Measurements from ENCODE around the gene TMEM221.

GRCh38 chr19:17486545-17487240 lies 38.2 kb upstream of the TMEM221 start:
- no peak for TF ChIP-seq CTCF (IDR thresholded peaks at IDR 0.05; ENCODE audit: low read depth, low read length)
- TF ChIP-seq EZH2phosphoT487 (IDR thresholded peaks at IDR 0.05; ENCODE audit: low read depth): no peak

All from OCI-LY3 (cell line).